Stimulated activated naive CD8-positive, alpha-beta T cell treated with anti-CD3 and anti-CD28 coated beads, Interleukin-15, amount 100 ng/mL, for 72 hours (primary cell): ENCODE measurements around the gene STK24.

ENCODE experiments used
- ATAC-seq: fragments of 150-1000 bp; cut with Tn5 transposase; 2 replicates; pipeline ENCODE4 v1.10.0; 2021; ENCODE audit warnings: mild to moderate bottlenecking, moderate library complexity
- DNase-seq, 2 donors: peaks; one replicate each; pipeline ENCODE4 v3.0.0; 2021 to 2022
- H3K27ac Mint-ChIP-seq, 2 donors: one replicate each; pipeline ENCODE4 v1.8.0; 2022; ENCODE audit warnings: mild to moderate bottlenecking in 2 of 2, mixed read lengths in 2 of 2, moderate library complexity in 2 of 2
- H3K27me3 Mint-ChIP-seq: one replicate; pipeline ENCODE4 v1.8.0; 2022; ENCODE audit warnings: mixed read lengths
- H3K4me1 Mint-ChIP-seq: one replicate; pipeline ENCODE4 v1.8.0; 2022; ENCODE audit warnings: mild to moderate bottlenecking, mixed read lengths
- H3K4me3 Mint-ChIP-seq, 2 donors: one replicate each; pipeline ENCODE4 v1.8.0; 2022; ENCODE audit warnings: mild to moderate bottlenecking in 2 of 2, mixed read lengths in 2 of 2, moderate library complexity in 1 of 2
- H3K9me3 Mint-ChIP-seq, 2 donors: one replicate each; pipeline ENCODE4 v1.8.0; 2022; ENCODE audit warnings: mixed read lengths in 2 of 2

STK24 gene

GRCh38 chr13:98548230-98548629 is 28.7 kb downstream of the STK24 start:
- H3K4me1 Mint-ChIP-seq, result peaks cover 99% of the 10 kb centered on the region
- DNase-seq (no peak), ATAC-seq (no peak)
- H3K27me3 Mint-ChIP-seq, result no peaks in the 10 kb centered on the region
- no peak overlapping the region for H3K27ac Mint-ChIP-seq
- H3K9me3 Mint-ChIP-seq, result no peaks in the 10 kb centered on the region
- no peak overlapping the region for H3K4me3 Mint-ChIP-seq

- DNase-seq (no peak), ATAC-seq (no peak)
- Mint-ChIP-seq H3K27ac (peak overlapping the region in 1 of 2 donors; percentile 80), H3K27me3 (no peaks in the 10 kb centered on the region), H3K4me1 (peaks cover 100% of the 10 kb centered on the region), H3K9me3 (no peaks in the 10 kb centered on the region), H3K4me3 (no peak overlapping the region)
Observed at GRCh38 chr13:98547455-98547854, 29.5 kb downstream of the STK24 start.

- peaks cover 100% of the 10 kb centered on the region for H3K4me1 Mint-ChIP-seq
- no peaks in the 10 kb centered on the region for H3K9me3 Mint-ChIP-seq
- no peak overlapping the region for H3K27ac Mint-ChIP-seq
- no peaks in the 10 kb centered on the region for H3K27me3 Mint-ChIP-seq
- H3K4me3 Mint-ChIP-seq, result peak overlapping the region in 1 of 2 donors; percentile 17
- no peak for ATAC-seq
- no peak for DNase-seq
Observed at GRCh38 chr13:98546402-98546801, 30.5 kb downstream of the STK24 start.

GRCh38 chr13:98544104-98544710 is 32.7 kb downstream of the STK24 start:
- ATAC-seq (no peak), DNase-seq (no peak)
- Mint-ChIP-seq H3K4me1 (peaks cover 98% of the 10 kb centered on the region), H3K27me3 (no peaks in the 10 kb centered on the region), H3K9me3 (no peaks in the 10 kb centered on the region), H3K27ac (no peak overlapping the region), H3K4me3 (peak overlapping the region; percentile 79 to 82)

GRCh38 chr13:98543378-98544103 is 33.4 kb downstream of the STK24 start:
- H3K27me3 Mint-ChIP-seq, result no peaks in the 10 kb centered on the region
- H3K4me3 Mint-ChIP-seq, result peak overlapping the region; percentile 79 to 82
- no peak for DNase-seq
- peaks cover 98% of the 10 kb centered on the region for H3K4me1 Mint-ChIP-seq
- ATAC-seq, result peak; percentile 78
- no peaks in the 10 kb centered on the region for H3K9me3 Mint-ChIP-seq
- H3K27ac Mint-ChIP-seq, result peak overlapping the region; percentile 19 to 40

- ATAC-seq (peak; percentile 77), DNase-seq (peak in 1 of 2 donors; percentile 21)
- Mint-ChIP-seq H3K27me3 (no peaks in the 10 kb centered on the region), H3K4me3 (peak overlapping the region; percentile 79 to 82), H3K27ac (peak overlapping the region; percentile 31 to 48), H3K9me3 (no peaks in the 10 kb centered on the region), H3K4me1 (peaks cover 98% of the 10 kb centered on the region)
Observed at GRCh38 chr13:98542568-98543377, 34.1 kb downstream of the STK24 start.

- DNase-seq, result no peak
- peak overlapping the region in 1 of 2 donors; percentile 10 for H3K4me3 Mint-ChIP-seq
- no peak for ATAC-seq
- no peaks in the 10 kb centered on the region for H3K27me3 Mint-ChIP-seq
- peaks cover 98% of the 10 kb centered on the region for H3K4me1 Mint-ChIP-seq
- no peaks in the 10 kb centered on the region for H3K9me3 Mint-ChIP-seq
- H3K27ac Mint-ChIP-seq, result no peak overlapping the region
Observed at GRCh38 chr13:98541701-98542203, 35.2 kb downstream of the STK24 start.

- DNase-seq (no peak), ATAC-seq (no peak)
- Mint-ChIP-seq H3K27me3 (no peaks in the 10 kb centered on the region), H3K9me3 (no peaks in the 10 kb centered on the region), H3K4me1 (peaks cover 98% of the 10 kb centered on the region), H3K4me3 (no peak overlapping the region), H3K27ac (peak overlapping the region in 1 of 2 donors; percentile 56)
Observed at GRCh38 chr13:98541191-98541590, 35.7 kb downstream of the STK24 start.

- H3K4me1 Mint-ChIP-seq, result peaks cover 98% of the 10 kb centered on the region
- H3K27me3 Mint-ChIP-seq, result no peaks in the 10 kb centered on the region
- ATAC-seq (no peak), DNase-seq (no peak)
- no peak overlapping the region for H3K27ac Mint-ChIP-seq
- no peak overlapping the region for H3K4me3 Mint-ChIP-seq
- H3K9me3 Mint-ChIP-seq, result no peaks in the 10 kb centered on the region
Observed at GRCh38 chr13:98540476-98540875, 36.4 kb downstream of the STK24 start.

- ATAC-seq (no peak), DNase-seq (no peak)
- Mint-ChIP-seq H3K27ac (no peak overlapping the region), H3K9me3 (no peaks in the 10 kb centered on the region), H3K27me3 (no peaks in the 10 kb centered on the region), H3K4me3 (no peak overlapping the region), H3K4me1 (peaks cover 98% of the 10 kb centered on the region)
Observed at GRCh38 chr13:98539666-98540065, 37.2 kb downstream of the STK24 start.

GRCh38 chr13:98538876-98539275 is 38.0 kb downstream of the STK24 start:
- DNase-seq (no peak), ATAC-seq (no peak)
- Mint-ChIP-seq H3K27me3 (no peaks in the 10 kb centered on the region), H3K4me3 (peak overlapping the region; percentile 9 to 25), H3K27ac (peak overlapping the region in 1 of 2 donors; percentile 83), H3K4me1 (peaks cover 98% of the 10 kb centered on the region), H3K9me3 (no peaks in the 10 kb centered on the region)

GRCh38 chr13:98537740-98538139 is 39.2 kb downstream of the STK24 start:
- Mint-ChIP-seq H3K27me3 (no peaks in the 10 kb centered on the region), H3K4me1 (peaks cover 95% of the 10 kb centered on the region), H3K27ac (no peak overlapping the region), H3K9me3 (no peaks in the 10 kb centered on the region), H3K4me3 (no peak overlapping the region)
- no peak for DNase-seq
- no peak for ATAC-seq

GRCh38 chr13:98537306-98537705 is 39.6 kb downstream of the STK24 start:
- Mint-ChIP-seq H3K9me3 (no peaks in the 10 kb centered on the region), H3K4me1 (peaks cover 95% of the 10 kb centered on the region), H3K4me3 (peak overlapping the region in 1 of 2 donors; percentile 67), H3K27me3 (no peaks in the 10 kb centered on the region), H3K27ac (peak overlapping the region in 1 of 2 donors; percentile 87)
- ATAC-seq (peak; percentile 27), DNase-seq (no peak)

- Mint-ChIP-seq H3K9me3 (no peaks in the 10 kb centered on the region), H3K27me3 (no peaks in the 10 kb centered on the region), H3K4me1 (peaks cover 95% of the 10 kb centered on the region), H3K4me3 (peak overlapping the region; percentile 43 to 67), H3K27ac (peak overlapping the region; percentile 89)
- DNase-seq, result no peak
- no peak for ATAC-seq
Observed at GRCh38 chr13:98536729-98537128, 40.2 kb downstream of the STK24 start.

GRCh38 chr13:98535501-98536354 is 41.2 kb downstream of the STK24 start:
- Mint-ChIP-seq H3K4me3 (no peak overlapping the region), H3K9me3 (no peaks in the 10 kb centered on the region), H3K27me3 (no peaks in the 10 kb centered on the region), H3K4me1 (peaks cover 96% of the 10 kb centered on the region), H3K27ac (peak overlapping the region in 1 of 2 donors; percentile 71)
- DNase-seq (no peak), ATAC-seq (no peak)
